Measurements from ENCODE around the gene ANKRD65. TPM values are rescaled to one million over a fixed set of nuclear protein-coding genes. Genes with fewer than 3 reads are reported as not detected.

The ANKRD65 gene
- total and polyA plus RNA-seq, 7 donors: 0.69 to 23.0 (median 10.0) TPM

DNA sequence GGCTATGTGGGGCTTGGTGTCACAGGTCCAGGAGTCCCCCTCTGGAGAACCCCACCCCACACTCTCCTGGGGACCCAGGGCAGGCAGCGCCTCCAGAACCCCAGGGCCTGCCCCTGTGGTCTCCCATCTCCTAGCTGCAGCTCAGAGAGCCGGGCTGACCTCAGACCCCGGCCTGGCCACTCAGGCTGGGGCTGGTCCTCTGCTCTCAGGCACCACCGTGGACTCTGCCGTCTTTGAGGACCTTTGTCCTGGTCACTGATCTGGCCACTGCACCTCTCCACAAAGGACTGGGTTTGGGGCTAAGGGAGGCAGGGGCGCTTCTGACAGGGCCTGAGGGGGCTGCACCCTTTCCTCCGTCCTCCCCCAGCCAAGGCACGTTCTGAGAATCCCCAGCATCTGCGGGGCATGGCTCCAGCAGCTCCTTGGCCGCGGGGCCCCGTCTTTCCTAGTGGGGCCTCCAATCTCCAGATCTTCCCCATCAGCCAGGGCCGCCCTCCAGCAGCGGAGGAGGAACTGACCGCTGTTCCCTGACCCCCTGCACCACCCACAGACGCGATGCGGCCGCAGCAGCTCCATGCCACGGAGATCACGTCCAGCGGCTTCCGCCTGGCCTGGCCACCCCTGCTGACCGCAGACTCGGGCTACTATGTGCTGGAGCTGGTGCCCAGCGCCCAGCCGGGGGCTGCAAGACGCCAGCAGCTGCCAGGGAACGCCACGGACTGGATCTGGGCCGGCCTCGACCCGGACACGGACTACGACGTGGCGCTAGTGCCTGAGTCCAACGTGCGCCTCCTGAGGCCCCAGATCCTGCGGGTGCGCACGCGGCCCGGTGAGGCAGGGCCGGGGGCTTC lies 17.7 kb upstream of the ANKRD65 start:
- peak overlapping the region in 1 of 4 donors; percentile 99 for H3K27ac ChIP-seq
- intact Hi-C loops (cut with DNase I): no loop called here
- no peaks in the 10 kb centered on the region for H3K27me3 ChIP-seq
- peaks cover 0 to 10% (median 0%) of the 10 kb centered on the region in 4 donors for H3K36me3 ChIP-seq
- DNase-seq: no peak
- TF ChIP-seq CTCF (IDR thresholded peaks at IDR 0.05): no peak
- TF ChIP-seq POLR2AphosphoS5 (IDR thresholded peaks at IDR 0.05): no peak
- no peak for TF ChIP-seq POLR2A (IDR thresholded peaks at IDR 0.05)
- TF ChIP-seq EP300 (IDR thresholded peaks at IDR 0.05): no peak
- WGBS, 2 donors: 88 to 92% methylated on average over 45 of the region's 45 CpGs
- H3K4me1 ChIP-seq: peaks cover 0 to 71% (median 67%) of the 10 kb centered on the region in 4 donors
- no peak overlapping the region for H3K4me3 ChIP-seq
- H3K9me3 ChIP-seq: no peaks in the 10 kb centered on the region

DNA sequence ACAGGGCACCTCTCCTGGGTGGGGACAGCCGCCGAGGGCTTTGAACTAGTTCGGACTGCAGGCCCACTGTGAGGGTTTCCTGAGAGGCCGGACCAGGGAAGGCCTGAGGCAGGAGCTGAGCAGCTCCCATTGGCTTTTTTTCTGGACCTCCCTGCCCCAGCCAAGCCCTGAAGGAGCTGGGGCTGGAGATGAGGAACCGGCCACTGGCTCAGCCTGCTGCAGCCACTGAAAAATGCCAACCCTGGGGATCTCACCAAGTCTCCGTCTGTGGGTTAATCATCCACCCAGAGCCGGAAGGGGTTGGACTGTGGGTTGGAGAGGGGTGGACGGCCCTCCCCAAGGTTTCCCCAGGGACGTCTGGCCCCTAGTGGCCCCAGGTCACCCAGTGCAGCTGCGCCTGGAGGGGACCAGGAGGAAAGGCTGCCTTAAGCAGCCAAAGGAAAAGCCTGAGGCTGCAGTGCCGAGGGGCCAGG lies 16.9 kb upstream of the ANKRD65 start:
- DNase-seq: no peak
- Histone ChIP-seq H3K4me3 (no peak overlapping the region), H3K27ac (peak overlapping the region in 2 of 4 donors; percentile 98 to 99), H3K9me3 (no peaks in the 10 kb centered on the region), H3K4me1 (peaks cover 0 to 79% (median 75%) of the 10 kb centered on the region in 4 donors), H3K27me3 (no peaks in the 10 kb centered on the region), H3K36me3 (peaks cover 0 to 10% (median 0%) of the 10 kb centered on the region in 4 donors)
- no peak for TF ChIP-seq POLR2AphosphoS5 (IDR thresholded peaks at IDR 0.05)
- TF ChIP-seq EP300 (IDR thresholded peaks at IDR 0.05): no peak
- TF ChIP-seq CTCF (IDR thresholded peaks at IDR 0.05): no peak
- TF ChIP-seq POLR2A (IDR thresholded peaks at IDR 0.05): no peak
- intact Hi-C loops (cut with DNase I): no loop called here
- 19 to 57% methylated on average over 11 of the region's 11 CpGs for WGBS, 2 donors

DNA sequence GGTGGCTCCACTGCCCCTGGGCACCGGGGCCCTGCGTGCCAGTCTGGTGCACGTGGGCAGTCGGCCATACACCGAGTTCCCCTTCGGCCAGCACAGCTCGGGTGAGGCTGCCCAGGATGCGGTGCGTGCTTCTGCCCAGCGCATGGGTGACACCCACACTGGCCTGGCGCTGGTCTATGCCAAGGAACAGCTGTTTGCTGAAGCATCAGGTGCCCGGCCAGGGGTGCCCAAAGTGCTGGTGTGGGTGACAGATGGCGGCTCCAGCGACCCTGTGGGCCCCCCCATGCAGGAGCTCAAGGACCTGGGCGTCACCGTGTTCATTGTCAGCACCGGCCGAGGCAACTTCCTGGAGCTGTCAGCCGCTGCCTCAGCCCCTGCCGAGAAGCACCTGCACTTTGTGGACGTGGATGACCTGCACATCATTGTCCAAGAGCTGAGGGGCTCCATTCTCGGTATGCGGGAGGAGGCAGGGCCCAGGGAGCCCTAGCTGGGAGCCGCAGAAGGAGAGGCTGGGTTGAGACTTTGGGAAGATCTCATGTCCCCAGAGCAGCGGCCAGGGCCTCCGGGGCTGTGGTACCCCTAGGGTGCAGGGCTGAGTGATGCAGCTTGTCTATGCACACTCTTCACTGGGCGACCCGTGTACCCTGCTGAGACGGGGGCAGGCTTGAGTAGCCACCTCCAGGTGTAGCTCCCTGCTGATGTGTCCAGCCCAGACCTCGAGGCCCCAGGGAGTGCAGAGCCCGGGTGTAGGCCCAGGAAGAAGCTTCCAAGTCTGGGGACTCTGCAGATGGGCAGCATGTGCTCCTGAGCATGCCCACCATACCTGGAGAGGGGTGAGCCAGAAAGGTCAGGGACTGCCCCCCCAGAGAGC lies 16.2 kb upstream of the ANKRD65 start:
- Histone ChIP-seq H3K27ac (peak overlapping the region; percentile 93 to 99 (median 96)), H3K27me3 (no peaks in the 10 kb centered on the region), H3K36me3 (peaks cover 0 to 10% (median 0%) of the 10 kb centered on the region in 4 donors), H3K9me3 (no peaks in the 10 kb centered on the region), H3K4me1 (peaks cover 0 to 86% (median 81%) of the 10 kb centered on the region in 4 donors), H3K4me3 (peak overlapping the region in 3 of 4 donors; percentile 55 to 78 (median 72))
- intact Hi-C loops (cut with DNase I): no loop called here
- 79 to 81% methylated on average over 31 of the region's 31 CpGs for WGBS, 2 donors
- no peak for DNase-seq
- TF ChIP-seq CTCF (IDR thresholded peaks at IDR 0.05): no peak
- TF ChIP-seq POLR2AphosphoS5 (IDR thresholded peaks at IDR 0.05): no peak
- no peak for TF ChIP-seq POLR2A (IDR thresholded peaks at IDR 0.05)
- TF ChIP-seq EP300 (IDR thresholded peaks at IDR 0.05): no peak

DNA sequence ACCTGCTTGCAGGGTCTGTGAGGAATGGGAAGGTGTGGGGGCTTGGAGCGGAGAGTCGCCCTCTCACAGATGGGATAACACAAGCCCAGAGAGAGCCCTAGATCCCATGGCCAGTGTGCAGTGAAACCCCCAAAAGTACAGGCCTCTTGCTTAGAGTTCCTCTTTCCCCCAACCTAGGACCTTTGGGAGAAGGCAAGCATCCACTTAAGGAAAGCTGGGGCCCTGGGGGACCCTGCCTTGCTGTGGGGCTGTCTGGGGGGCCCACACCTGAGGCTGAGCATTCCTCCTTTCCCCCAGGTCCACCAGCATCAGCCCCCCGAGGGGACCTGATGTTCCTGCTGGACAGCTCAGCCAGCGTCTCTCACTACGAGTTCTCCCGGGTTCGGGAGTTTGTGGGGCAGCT lies 15.6 kb upstream of the ANKRD65 start:
- Histone ChIP-seq H3K27me3 (no peaks in the 10 kb centered on the region), H3K27ac (peak overlapping the region; percentile 93 to 99 (median 96)), H3K4me3 (peak overlapping the region; percentile 52 to 78 (median 64)), H3K4me1 (peaks cover 0 to 86% (median 82%) of the 10 kb centered on the region in 4 donors), H3K36me3 (peaks cover 0 to 10% (median 0%) of the 10 kb centered on the region in 4 donors), H3K9me3 (no peaks in the 10 kb centered on the region)
- intact Hi-C loops (cut with DNase I): no loop called here
- 88 to 92% methylated on average over 7 of the region's 7 CpGs for WGBS, 2 donors
- TF ChIP-seq CTCF (IDR thresholded peaks at IDR 0.05): no peak
- TF ChIP-seq POLR2A (IDR thresholded peaks at IDR 0.05): no peak
- TF ChIP-seq POLR2AphosphoS5 (IDR thresholded peaks at IDR 0.05): no peak
- no peak for TF ChIP-seq EP300 (IDR thresholded peaks at IDR 0.05)
- DNase-seq: no peak

Measured in sigmoid colon (tissue), 7 donors.